ENCODE data around the gene WDR37.
"Not testable (repeated sequence)": the region's sequence is repeated elsewhere in the genome, so short reads cannot be mapped to it uniquely, and the experiment has no call there.

Gene WDR37

GRCh38 chr10:1160561-1161314 is 104.6 kb downstream of the WDR37 start:
- POLR2A ChIA-PET: interaction anchor here (0.5 kb wide), 1 partner anchor 12 kb away, joined by 3 read pairs; no protein-coding TSS in a partner anchor
- CTCF ChIA-PET: interaction anchor here (0.7 to 0.8 kb wide), 2 partner anchors 11 to 1884 kb away, joined by 3 to 5 read pairs; no protein-coding TSS in a partner anchor
- H3K27ac ChIP-seq (ENCODE audit: extremely low read depth, low read depth, low read length): no peak overlapping the region

GRCh38 chr10:1161315-1161673 is 105.1 kb downstream of the WDR37 start:
- H3K4me1 ChIP-seq (ENCODE audit: control insufficient read depth, insufficient read depth, low read length); H3K4me3 ChIP-seq (ENCODE audit: low read depth, low read length); POLR2A ChIA-PET; H3K36me3 ChIP-seq (ENCODE audit: control insufficient read depth in 2 of 2, insufficient read depth in 1 of 2, low read length in 2 of 2); H3K27ac ChIP-seq (ENCODE audit: extremely low read depth, low read depth, low read length); H3K9me3 ChIP-seq (ENCODE audit: control insufficient read depth, insufficient read depth, low read depth, low read length): not testable (repeated sequence)
- CTCF ChIA-PET: interaction anchor here (0.8 kb wide), 1 partner anchor 11 kb away, joined by 3 read pairs; no protein-coding TSS in a partner anchor

More at GRCh38 chr10:1160561-1161314, 104.6 kb downstream of the WDR37 start:
- H3K9me3 ChIP-seq (ENCODE audit: control insufficient read depth, insufficient read depth, low read depth, low read length): no peaks in the 10 kb centered on the region
- no peaks in the 10 kb centered on the region for H3K36me3 ChIP-seq (ENCODE audit: control insufficient read depth in 2 of 2, insufficient read depth in 1 of 2, low read length in 2 of 2)
- no peak for TF ChIP-seq INSM2 (tag by site-specific recombination; IDR thresholded peaks at IDR 0.05)
- TF ChIP-seq ZNF488 (tag by site-specific recombination; IDR thresholded peaks at IDR 0.05): no peak
- no peaks in the 10 kb centered on the region for H3K4me1 ChIP-seq (ENCODE audit: control insufficient read depth, insufficient read depth, low read length)
- no peak overlapping the region for H3K4me3 ChIP-seq (ENCODE audit: low read depth, low read length)

GRCh38 chr10:1162481-1163203 is 106.5 kb downstream of the WDR37 start:
- H3K4me3 ChIP-seq (ENCODE audit: low read depth, low read length): no peak overlapping the region
- H3K9me3 ChIP-seq (ENCODE audit: control insufficient read depth, insufficient read depth, low read depth, low read length): no peaks in the 10 kb centered on the region
- H3K4me1 ChIP-seq (ENCODE audit: control insufficient read depth, insufficient read depth, low read length): no peaks in the 10 kb centered on the region
- no peak for TF ChIP-seq ZNF366 (tag by site-specific recombination; conservative IDR thresholded peaks at IDR 0.05)
- TF ChIP-seq PRDM2 (tag by site-specific recombination; IDR thresholded peaks at IDR 0.05; ENCODE audit: borderline replicate concordance): no peak
- no peak for TF ChIP-seq ZNF157 (tag by site-specific recombination; IDR thresholded peaks at IDR 0.05)
- TF ChIP-seq ZNF837 (tag by site-specific recombination; IDR thresholded peaks at IDR 0.05): no peak
- no peak for TF ChIP-seq ZBTB10 (tag by site-specific recombination; IDR thresholded peaks at IDR 0.05)
- TF ChIP-seq ZFP37 (tag by site-specific recombination; IDR thresholded peaks at IDR 0.05): no peak
- TF ChIP-seq SP7 (tag by site-specific recombination; IDR thresholded peaks at IDR 0.05): no peak
- no peak for TF ChIP-seq ZNF48 (tag by site-specific recombination; IDR thresholded peaks at IDR 0.05)
- TF ChIP-seq ZNF701 (tag by site-specific recombination; IDR thresholded peaks at IDR 0.05): no peak
- no peak for TF ChIP-seq SP3 (tag by site-specific recombination; IDR thresholded peaks at IDR 0.05)
- no peak for TF ChIP-seq ZIC2 (tag by site-specific recombination; IDR thresholded peaks at IDR 0.05)
- no peak for TF ChIP-seq KLF17 (tag by site-specific recombination; IDR thresholded peaks at IDR 0.05)
- no peak for TF ChIP-seq ZNF404 (tag by site-specific recombination; IDR thresholded peaks at IDR 0.05)
- TF ChIP-seq SCRT2 (tag by site-specific recombination; IDR thresholded peaks at IDR 0.05): no peak
- TF ChIP-seq ZNF214 (tag by site-specific recombination; IDR thresholded peaks at IDR 0.05; ENCODE audit: borderline replicate concordance): no peak
- no peaks in the 10 kb centered on the region for H3K36me3 ChIP-seq (ENCODE audit: control insufficient read depth in 2 of 2, insufficient read depth in 1 of 2, low read length in 2 of 2)
- CTCF ChIA-PET: interaction anchor here (0.7 kb wide), 1 partner anchor 207 kb away, joined by 3 read pairs; no protein-coding TSS in a partner anchor
- H3K27ac ChIP-seq (ENCODE audit: extremely low read depth, low read depth, low read length): no peak overlapping the region
- POLR2A ChIA-PET: no interaction called here

Measured in HEK293 (cell line).